Measurements from ENCODE around the gene ZBTB40. TPM values are rescaled to one million over a fixed set of nuclear protein-coding genes. Genes with fewer than 3 reads are reported as not detected.

The ZBTB40 gene
- total RNA-seq, 2 donors from 2014 or later, result 11.2 to 20.1 TPM

DNA sequence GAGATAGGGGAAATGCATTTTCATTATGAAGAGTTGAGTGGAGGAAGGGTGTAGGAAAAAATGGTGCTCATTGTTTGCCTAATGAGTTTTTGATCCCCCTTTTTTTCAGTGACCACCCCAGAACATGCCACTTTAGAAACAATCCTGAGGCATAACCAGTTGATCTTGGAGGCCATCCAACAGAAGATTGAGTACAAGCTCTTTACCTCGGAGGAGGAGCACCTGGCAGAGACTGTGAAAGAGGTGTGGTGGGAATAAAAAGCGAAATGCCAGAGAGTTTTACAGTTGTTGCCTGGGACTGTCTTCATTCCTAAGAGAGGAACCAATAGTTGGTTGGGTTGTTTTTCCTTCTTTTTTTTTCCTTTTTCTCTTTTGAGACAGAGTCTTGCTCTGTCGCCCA, 57.3 kb downstream of the ZBTB40 start:
- WGBS, 2 donors, result 37 to 42% methylated on average over 3 of the region's 3 CpGs

DNA sequence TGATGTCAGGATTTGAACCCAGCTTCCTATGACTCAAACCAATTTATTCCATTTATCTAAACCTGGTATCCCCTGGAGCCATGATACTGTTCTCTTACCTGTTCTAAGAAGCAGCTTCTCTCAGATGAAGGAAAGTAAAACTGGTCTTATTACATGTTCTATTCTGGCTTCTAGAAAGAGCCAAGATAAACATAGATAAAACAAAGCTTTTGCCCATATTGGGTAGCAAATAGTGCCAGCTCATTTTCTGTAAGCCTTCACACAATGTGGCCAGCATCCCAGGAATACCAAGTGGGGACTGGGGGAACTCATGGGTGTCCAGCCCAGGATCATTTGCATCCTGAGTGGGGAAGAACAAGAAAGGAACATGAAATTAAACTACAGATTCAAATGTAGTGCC, 58.2 kb downstream of the ZBTB40 start:
- Histone ChIP-seq H3K4me1 (peaks cover 80% of the 10 kb centered on the region), H3K36me3 (replicated peaks in 1 of 2; ENCODE audit: insufficient read depth in 1 of 2, low read depth in 2 of 2) (peaks cover 0 to 16% of the 10 kb centered on the region in 2 donors), H3K4me3 (no peak overlapping the region), H3K27me3 (no peaks in the 10 kb centered on the region), H3K9me3 (no peaks in the 10 kb centered on the region), H3K27ac (peak overlapping the region; percentile 23 to 76 (median 72))
- intact Hi-C loops (cut with DNase I), result no loop called here
- peak; percentile 79 for ATAC-seq
- DNase-seq, result peak in 3 of 4 donors; percentile 31 to 52 (median 35)
- peak in 2 of 3 donors; percentile 8 to 36 for TF ChIP-seq POLR2A (IDR thresholded peaks at IDR 0.05)
- TF ChIP-seq, protein P1, sequence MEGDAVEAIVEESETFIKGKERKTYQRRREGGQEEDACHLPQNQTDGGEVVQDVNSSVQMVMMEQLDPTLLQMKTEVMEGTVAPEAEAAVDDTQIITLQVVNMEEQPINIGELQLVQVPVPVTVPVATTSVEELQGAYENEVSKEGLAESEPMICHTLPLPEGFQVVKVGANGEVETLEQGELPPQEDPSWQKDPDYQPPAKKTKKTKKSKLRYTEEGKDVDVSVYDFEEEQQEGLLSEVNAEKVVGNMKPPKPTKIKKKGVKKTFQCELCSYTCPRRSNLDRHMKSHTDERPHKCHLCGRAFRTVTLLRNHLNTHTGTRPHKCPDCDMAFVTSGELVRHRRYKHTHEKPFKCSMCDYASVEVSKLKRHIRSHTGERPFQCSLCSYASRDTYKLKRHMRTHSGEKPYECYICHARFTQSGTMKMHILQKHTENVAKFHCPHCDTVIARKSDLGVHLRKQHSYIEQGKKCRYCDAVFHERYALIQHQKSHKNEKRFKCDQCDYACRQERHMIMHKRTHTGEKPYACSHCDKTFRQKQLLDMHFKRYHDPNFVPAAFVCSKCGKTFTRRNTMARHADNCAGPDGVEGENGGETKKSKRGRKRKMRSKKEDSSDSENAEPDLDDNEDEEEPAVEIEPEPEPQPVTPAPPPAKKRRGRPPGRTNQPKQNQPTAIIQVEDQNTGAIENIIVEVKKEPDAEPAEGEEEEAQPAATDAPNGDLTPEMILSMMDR (IDR thresholded peaks at IDR 0.05), result no peak

More for the DNA sequence above, 57.3 kb downstream of the ZBTB40 start:
- no peaks in the 10 kb centered on the region for H3K27me3 ChIP-seq
- ATAC-seq, result no peak
- H3K27ac ChIP-seq, result peak overlapping the region; percentile 22 to 76 (median 72)
- peaks cover 88% of the 10 kb centered on the region for H3K4me1 ChIP-seq
- intact Hi-C loops (cut with DNase I), result no loop called here
- no peak overlapping the region for H3K4me3 ChIP-seq
- H3K9me3 ChIP-seq, result no peaks in the 10 kb centered on the region
- DNase-seq, result peak in 1 of 4 donors; percentile 27
- peaks cover 0 to 15% of the 10 kb centered on the region in 2 donors for H3K36me3 ChIP-seq (replicated peaks in 1 of 2; ENCODE audit: insufficient read depth in 1 of 2, low read depth in 2 of 2)
- TF ChIP-seq, protein P1 (IDR thresholded peaks at IDR 0.05), result no peak
- TF ChIP-seq POLR2A (IDR thresholded peaks at IDR 0.05), result no peak

GRCh38 chr1:22512873-22513272, 61.2 kb downstream of the ZBTB40 start:
- no peak for ATAC-seq
- no peak for TF ChIP-seq POLR2A (IDR thresholded peaks at IDR 0.05)
- TF ChIP-seq, protein P1 (IDR thresholded peaks at IDR 0.05), result no peak
- H3K4me3 ChIP-seq, result no peak overlapping the region
- H3K9me3 ChIP-seq, result no peaks in the 10 kb centered on the region
- H3K27me3 ChIP-seq, result no peaks in the 10 kb centered on the region
- WGBS, 2 donors, result 88 to 92% methylated on average over 8 to 9 of the region's 9 CpGs
- peak overlapping the region in 1 of 4 donors; percentile 24 for H3K27ac ChIP-seq
- H3K4me1 ChIP-seq, result peaks cover 54% of the 10 kb centered on the region
- peaks cover 6 to 26% of the 10 kb centered on the region in 2 donors for H3K36me3 ChIP-seq (replicated peaks in 1 of 2; ENCODE audit: insufficient read depth in 1 of 2, low read depth in 2 of 2)
- no peak for DNase-seq
- intact Hi-C loops (cut with DNase I), result no loop called here

GRCh38 chr1:22516906-22517571, 65.4 kb downstream of the ZBTB40 start:
- H3K27ac ChIP-seq, result no peak overlapping the region
- 91 to 97% methylated on average over 13 to 16 of the region's 16 CpGs for WGBS, 2 donors
- DNase-seq, result no peak
- intact Hi-C loops (cut with DNase I), result no loop called here
- no peak for TF ChIP-seq POLR2A (IDR thresholded peaks at IDR 0.05)
- TF ChIP-seq, protein P1 (IDR thresholded peaks at IDR 0.05), result no peak
- H3K27me3 ChIP-seq, result no peaks in the 10 kb centered on the region
- no peak overlapping the region for H3K4me3 ChIP-seq
- peaks cover 6 to 24% of the 10 kb centered on the region in 2 donors for H3K36me3 ChIP-seq (replicated peaks in 1 of 2; ENCODE audit: insufficient read depth in 1 of 2, low read depth in 2 of 2)
- ATAC-seq, result no peak
- peaks cover 43% of the 10 kb centered on the region for H3K4me1 ChIP-seq
- H3K9me3 ChIP-seq, result no peaks in the 10 kb centered on the region

DNA sequence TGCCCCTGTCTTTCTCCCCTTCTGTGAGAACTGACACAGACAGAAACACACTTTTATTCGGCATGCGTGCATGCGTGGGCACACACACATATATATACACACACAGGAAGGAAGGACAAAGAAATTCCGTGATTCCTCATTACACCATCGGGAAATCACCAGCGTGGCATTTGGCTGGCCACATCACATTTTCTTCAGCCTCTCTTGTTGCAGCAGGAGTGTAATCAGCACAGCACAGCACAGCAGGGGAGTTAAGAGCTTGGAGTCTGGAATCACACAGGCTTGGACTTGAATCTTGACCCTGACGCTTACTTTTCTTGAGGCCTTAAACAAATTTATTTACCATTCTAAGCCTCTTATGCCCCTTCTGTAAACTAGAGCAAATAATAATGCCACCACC, 66.3 kb downstream of the ZBTB40 start:
- DNase-seq (no peak), ATAC-seq (no peak)
- WGBS, 2 donors, result 63 to 66% methylated on average over 7 of the region's 7 CpGs
- H3K27ac ChIP-seq, result no peak overlapping the region
- intact Hi-C loops (cut with DNase I), result no loop called here
- TF ChIP-seq POLR2A (IDR thresholded peaks at IDR 0.05), result no peak
- TF ChIP-seq, protein P1 (IDR thresholded peaks at IDR 0.05), result no peak
- peaks cover 6 to 17% of the 10 kb centered on the region in 2 donors for H3K36me3 ChIP-seq (replicated peaks in 1 of 2; ENCODE audit: insufficient read depth in 1 of 2, low read depth in 2 of 2)
- no peak overlapping the region for H3K4me3 ChIP-seq
- H3K27me3 ChIP-seq, result no peaks in the 10 kb centered on the region
- no peaks in the 10 kb centered on the region for H3K9me3 ChIP-seq
- peaks cover 34% of the 10 kb centered on the region for H3K4me1 ChIP-seq
